Ishikawa (cell line): ENCODE measurements around the gene PRAMEF25.
"Not testable (repeated sequence)": the region's sequence is repeated elsewhere in the genome, so short reads cannot be mapped to it uniquely, and the experiment has no call there.

Experiments used
- CEBPB ChIP-seq: IDR thresholded peaks from 2 replicates; pipeline ENCODE4 v1.6.1; 2012
- CREB1 ChIP-seq: IDR thresholded peaks from 2 replicates; pipeline ENCODE4 v1.6.1; 2012; ENCODE audit warnings: low read depth
- EGR1 ChIP-seq: IDR thresholded peaks from 2 replicates; pipeline ENCODE4 v1.6.1; 2012
- EP300 ChIP-seq: IDR thresholded peaks from 2 replicates; pipeline ENCODE4 v1.6.1; 2012; ENCODE audit warnings: borderline replicate concordance
- NFIC ChIP-seq: IDR thresholded peaks from 2 replicates; pipeline ENCODE4 v1.6.1; 2012
- RAD21 ChIP-seq: IDR thresholded peaks from 2 replicates; pipeline ENCODE4 v1.6.1; 2012; ENCODE audit warnings: low read depth
- TCF12 ChIP-seq: IDR thresholded peaks from 2 replicates; pipeline ENCODE4 v1.6.1; 2012; ENCODE audit warnings: low read depth
- TEAD4 ChIP-seq: IDR thresholded peaks from 2 replicates; pipeline ENCODE4 v1.6.1; 2012
- YY1 ChIP-seq: IDR thresholded peaks from 2 replicates; pipeline ENCODE4 v1.6.1; 2012; ENCODE audit warnings: low read depth
- ZBTB7A ChIP-seq: IDR thresholded peaks from 2 replicates; pipeline ENCODE4 v1.6.1; 2012; ENCODE audit warnings: low read depth
- TF ChIP-seq, protein P1 (sequence below): IDR thresholded peaks from 2 replicates; pipeline ENCODE4 v1.6.1; 2012; ENCODE audit warnings: low read depth, mild to moderate bottlenecking
- TF ChIP-seq, protein P2 (sequence below): IDR thresholded peaks from 2 replicates; pipeline ENCODE4 v1.6.1; 2012

DNA sequence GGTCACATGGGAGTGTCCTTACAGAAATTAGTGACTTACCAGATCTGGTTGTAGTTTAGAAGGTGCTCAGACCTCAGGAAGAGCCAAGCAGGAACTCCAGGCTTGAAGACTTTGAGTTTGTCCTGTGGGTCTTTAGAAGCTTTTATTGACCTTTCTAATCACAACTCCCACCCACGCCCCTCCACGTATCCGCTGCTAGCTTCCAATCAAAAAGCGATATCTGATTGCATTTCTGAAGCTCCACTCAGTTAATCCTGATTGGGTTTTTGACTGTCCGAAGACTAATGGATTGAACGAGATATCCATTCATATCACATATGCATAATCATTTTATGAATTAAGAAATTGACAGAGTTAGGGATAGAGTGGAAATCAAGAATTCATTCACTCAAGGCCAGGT is 46.2 kb downstream of the PRAMEF25 start, which contains the start of gene HNRNPCL2:
- not testable (repeated sequence) for TF ChIP-seq TCF12, ZBTB7A, EP300, YY1, TEAD4, EGR1, CREB1, NFIC, RAD21, CEBPB
- TF ChIP-seq, protein P1, sequence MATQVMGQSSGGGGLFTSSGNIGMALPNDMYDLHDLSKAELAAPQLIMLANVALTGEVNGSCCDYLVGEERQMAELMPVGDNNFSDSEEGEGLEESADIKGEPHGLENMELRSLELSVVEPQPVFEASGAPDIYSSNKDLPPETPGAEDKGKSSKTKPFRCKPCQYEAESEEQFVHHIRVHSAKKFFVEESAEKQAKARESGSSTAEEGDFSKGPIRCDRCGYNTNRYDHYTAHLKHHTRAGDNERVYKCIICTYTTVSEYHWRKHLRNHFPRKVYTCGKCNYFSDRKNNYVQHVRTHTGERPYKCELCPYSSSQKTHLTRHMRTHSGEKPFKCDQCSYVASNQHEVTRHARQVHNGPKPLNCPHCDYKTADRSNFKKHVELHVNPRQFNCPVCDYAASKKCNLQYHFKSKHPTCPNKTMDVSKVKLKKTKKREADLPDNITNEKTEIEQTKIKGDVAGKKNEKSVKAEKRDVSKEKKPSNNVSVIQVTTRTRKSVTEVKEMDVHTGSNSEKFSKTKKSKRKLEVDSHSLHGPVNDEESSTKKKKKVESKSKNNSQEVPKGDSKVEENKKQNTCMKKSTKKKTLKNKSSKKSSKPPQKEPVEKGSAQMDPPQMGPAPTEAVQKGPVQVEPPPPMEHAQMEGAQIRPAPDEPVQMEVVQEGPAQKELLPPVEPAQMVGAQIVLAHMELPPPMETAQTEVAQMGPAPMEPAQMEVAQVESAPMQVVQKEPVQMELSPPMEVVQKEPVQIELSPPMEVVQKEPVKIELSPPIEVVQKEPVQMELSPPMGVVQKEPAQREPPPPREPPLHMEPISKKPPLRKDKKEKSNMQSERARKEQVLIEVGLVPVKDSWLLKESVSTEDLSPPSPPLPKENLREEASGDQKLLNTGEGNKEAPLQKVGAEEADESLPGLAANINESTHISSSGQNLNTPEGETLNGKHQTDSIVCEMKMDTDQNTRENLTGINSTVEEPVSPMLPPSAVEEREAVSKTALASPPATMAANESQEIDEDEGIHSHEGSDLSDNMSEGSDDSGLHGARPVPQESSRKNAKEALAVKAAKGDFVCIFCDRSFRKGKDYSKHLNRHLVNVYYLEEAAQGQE = not testable (repeated sequence)
- TF ChIP-seq, protein P2, sequence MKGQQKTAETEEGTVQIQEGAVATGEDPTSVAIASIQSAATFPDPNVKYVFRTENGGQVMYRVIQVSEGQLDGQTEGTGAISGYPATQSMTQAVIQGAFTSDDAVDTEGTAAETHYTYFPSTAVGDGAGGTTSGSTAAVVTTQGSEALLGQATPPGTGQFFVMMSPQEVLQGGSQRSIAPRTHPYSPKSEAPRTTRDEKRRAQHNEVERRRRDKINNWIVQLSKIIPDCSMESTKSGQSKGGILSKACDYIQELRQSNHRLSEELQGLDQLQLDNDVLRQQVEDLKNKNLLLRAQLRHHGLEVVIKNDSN = not testable (repeated sequence)
